UCSD-AML1 (cell line): Measurements from ENCODE around the gene CLIC4.
"Not testable (repeated sequence)": the region's sequence is repeated elsewhere in the genome, so short reads cannot be mapped to it uniquely, and the experiment has no call there.

Source experiments
- DNase-seq: peaks from one replicate; lab custom pipeline; 2025; ENCODE audit not compliant: unreplicated experiment; lab: John Stamatoyannopoulos, UW

The CLIC4 gene

DNA sequence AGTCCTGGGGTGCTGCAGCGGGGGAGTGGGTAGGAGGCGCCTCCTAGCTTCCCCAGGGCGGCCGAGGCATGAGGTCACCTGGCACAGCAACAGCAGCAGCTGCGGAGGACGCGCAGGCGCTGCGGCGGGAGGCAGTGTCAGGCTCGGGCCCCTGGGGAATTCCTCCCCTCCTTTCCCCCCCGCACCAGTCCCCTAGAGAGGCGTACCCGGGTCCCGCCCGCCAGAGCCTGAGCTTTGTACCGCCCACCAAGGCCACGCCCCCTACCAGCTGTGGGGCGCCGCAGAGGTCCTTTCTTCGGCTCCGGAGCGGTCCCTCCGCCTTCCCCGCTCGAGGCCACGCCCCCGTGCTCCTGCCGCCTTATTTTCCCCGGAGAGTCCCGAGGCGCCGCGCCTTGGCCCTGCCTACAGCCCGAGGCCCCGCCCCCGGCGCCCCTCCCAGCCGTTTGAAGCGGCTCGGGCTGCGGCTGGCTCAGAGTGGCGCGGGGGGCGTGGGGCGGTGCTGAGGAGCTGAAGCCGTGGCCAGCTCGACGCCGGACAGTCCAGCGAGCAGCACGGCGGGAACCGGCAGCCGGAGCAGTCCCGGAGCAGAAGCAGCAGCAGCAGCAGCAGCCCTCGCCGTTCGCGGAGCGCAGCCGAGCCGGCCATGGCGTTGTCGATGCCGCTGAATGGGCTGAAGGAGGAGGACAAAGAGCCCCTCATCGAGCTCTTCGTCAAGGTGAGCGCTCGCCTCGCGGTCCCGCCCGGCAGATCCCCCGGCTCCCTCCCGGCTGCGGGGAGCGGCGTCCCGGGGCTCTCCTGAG is at the start of gene CLIC4:
TSS of gene CLIC4 (plus strand) at position 537 of the 800 bp plus-strand sequence. CDS start at position 644, 107 bp downstream.
- peak; percentile 100 for DNase-seq

GRCh38 chr1:24696041-24696755 is 49.0 kb upstream of the CLIC4 start:
- no peak for DNase-seq

DNA sequence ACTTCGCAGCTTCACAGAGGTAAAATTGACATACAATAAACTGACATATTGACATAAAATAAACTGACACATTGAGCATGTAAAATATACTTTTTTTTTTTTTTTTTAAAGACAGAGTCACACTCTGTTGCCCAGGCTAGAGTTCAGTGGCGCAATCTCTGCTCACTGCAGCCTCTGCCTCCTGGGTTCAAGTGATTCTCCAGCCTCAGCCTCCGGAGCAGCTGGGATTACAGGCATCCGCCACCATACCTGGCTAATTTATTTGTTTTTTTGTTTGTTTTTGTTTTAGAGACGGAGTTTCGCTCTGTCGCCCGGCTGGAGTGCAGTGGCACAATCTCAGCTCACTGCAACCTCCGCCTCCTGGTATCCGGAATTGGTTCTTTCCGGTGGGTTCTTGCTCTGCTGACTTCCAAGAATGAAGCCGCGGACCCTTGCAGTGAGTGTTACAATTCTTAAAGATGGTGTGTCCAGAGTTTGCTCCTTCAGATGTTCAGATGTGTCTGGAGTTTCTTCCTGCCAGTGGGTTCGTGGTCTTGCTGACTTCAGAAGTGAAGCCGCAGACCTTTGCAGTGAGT is 48.4 kb upstream of the CLIC4 start:
- no peak for DNase-seq

- DNase-seq = not testable (repeated sequence)
These were observed 47.7 kb upstream of the CLIC4 start for GRCh38 chr1:24697453-24698001.

- not testable (repeated sequence) for DNase-seq
These were observed 46.9 kb upstream of the CLIC4 start for GRCh38 chr1:24698326-24698725.

DNA sequence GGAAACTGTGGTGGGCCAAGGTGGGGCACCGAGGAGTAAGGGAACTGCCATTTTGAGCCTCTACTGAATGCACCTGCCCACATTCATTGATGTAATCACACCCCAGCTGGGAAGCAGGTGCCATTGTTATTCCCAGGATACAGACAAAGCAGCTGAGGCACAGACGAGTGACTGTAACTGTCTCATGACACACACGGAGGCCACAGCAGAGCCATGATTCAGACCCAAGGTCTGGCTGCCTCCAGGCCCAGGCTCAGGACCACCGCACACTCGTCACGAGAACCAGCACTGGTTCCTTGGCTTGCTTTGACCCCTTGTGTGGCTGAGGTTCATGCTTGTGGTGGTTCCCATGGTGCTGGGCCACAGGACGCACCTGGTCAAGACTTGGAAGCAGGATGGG is 45.6 kb upstream of the CLIC4 start:
- no peak for DNase-seq

GRCh38 chr1:24702511-24703293 is 42.5 kb upstream of the CLIC4 start:
- no peak for DNase-seq

DNA sequence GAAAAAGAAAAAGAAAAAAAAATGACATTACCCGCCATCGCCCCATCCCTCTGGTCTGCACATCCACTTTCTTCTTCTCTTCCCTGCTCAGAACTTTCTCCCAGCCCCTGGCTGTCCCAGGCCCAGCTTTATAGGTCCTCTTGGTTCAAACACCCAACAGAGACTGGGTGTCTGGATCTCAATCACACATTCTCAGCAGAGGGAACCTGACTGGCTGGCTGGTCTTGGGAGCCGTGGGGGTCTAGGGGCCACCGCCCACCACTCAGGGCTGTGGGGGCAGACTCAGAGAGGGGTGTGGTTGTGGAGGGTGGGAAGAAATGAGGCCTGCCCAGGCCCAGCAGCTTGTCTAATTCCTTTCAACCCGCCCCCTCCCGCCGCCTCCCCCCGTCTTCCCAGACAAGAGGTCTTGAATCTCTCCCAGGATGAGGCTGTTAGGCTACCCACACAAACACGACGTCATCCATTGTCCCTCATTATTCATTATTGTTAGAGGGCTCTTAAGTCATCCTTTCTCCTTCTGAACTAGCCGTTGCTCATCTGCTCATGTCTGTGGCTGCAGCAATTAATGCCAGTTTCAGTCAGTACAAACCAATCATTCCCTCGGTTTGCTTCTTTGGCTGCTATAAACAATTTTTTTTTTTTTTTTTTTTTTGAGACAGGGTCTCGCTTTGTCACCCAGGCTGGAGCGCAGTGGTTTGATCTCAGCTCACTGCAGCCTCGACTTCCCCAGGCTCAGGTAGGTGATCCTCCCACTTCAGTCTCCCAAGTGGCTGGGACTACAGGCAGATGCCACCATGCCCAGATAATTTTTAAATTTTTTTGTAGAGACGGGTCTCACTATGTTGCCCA is 40.6 kb upstream of the CLIC4 start:
- DNase-seq = no peak

DNA sequence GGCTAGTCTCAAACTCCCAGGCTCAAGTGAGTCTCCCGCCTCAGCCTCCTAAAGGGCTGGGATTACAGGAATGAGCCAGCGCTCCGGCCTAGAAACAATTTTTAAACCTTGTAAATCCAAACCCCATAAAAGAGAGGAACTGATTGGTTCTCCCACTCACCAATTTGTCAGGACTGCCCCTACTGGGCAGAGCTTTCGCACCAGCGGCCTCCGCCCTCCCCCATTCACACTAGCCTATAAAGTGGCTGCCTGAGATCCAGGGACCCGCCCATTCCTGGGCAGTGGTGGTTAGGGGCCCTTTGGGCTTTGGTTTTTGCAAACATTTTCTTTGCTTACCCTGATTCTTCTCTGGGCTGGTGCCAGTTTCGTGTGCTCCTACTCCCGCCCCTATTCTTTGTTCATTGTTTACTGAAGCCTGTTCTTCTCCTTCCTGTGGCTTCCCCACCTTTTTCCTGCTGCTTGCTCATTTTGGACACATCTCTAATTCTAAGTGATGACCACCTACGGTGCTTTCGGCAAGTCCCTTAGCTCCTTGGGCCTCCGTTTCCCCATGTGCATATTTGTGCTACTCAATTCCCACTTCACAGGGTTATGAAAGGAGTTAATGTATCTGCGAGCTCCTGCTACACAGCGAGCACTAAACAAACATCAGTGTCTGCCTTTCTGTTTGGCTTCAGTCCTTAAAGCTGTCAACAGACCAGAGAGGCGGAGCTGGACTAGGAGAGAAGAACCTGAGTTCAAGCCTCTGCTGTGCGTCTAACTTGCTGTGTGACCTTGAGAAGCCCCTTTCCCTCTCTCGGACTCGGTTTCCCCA is 39.8 kb upstream of the CLIC4 start:
- peak; percentile 84 for DNase-seq

DNA sequence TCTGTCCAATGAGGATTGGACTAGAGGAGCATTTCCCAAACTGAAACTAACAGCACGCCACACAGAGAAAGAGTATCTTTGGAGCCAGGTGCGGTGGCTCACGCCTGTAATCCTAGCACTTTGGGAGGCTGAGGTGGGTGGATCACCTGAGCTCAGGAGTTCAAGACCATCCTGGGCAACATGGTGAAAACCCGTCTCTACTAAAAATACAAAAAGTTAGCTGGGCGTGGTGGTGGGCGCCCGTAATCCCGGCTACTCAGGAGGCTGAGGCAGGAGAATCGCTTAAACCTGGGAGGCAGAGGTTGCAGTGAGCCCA is 39.2 kb upstream of the CLIC4 start:
- DNase-seq = not testable (repeated sequence)

DNA sequence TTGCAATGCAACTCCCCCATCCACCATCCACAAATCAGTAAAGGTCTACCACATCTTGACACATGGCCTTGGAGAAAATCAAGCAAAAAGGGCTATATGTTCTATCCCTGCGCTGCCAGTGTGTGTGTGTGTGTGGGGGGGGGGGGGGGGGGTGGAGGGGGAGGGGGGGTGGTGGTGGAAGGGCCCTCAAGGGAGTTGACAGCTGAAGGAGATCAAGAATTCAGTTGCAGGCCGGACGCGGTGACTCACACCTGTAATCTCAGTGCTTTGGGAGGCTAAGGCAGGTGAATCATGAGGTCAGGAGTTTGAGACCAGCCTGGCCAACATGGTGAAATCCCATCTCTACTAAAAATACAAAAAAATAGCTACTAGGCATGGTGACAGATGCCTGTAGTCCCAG is 37.6 kb upstream of the CLIC4 start:
- no peak for DNase-seq

- no peak for DNase-seq
These were observed 36.3 kb upstream of the CLIC4 start for GRCh38 chr1:24708938-24709337.

DNA sequence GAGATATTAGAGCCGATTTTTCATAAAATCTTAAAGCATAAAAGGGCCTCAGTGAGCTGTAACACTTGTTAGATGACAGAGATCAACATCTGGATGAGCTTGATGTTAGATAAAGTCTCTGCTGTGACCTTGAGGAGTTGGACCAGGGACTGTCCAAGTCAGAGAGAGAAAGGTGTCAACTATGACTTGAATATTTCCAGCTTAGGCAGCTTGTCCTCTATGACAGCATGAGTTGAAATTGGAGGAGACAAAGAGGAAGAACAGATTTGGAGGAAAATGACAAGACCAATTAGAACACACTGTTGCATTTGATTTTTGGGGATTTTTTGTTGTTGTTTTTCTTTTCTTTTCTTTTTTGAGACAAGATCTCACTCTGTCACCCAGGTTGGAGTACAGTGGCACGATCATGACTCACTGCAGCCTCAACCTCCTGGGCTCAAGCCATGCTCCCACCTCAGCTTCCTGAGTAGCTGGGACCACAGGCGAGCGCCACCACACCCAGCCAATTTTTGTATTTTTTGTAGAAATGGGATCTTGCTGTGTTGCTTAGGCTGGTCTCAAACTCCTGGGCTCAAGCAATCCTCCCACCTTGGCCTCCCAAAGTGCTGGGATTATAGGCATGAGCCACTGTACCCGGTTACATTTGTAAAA is 35.3 kb upstream of the CLIC4 start:
- DNase-seq = no peak

DNA sequence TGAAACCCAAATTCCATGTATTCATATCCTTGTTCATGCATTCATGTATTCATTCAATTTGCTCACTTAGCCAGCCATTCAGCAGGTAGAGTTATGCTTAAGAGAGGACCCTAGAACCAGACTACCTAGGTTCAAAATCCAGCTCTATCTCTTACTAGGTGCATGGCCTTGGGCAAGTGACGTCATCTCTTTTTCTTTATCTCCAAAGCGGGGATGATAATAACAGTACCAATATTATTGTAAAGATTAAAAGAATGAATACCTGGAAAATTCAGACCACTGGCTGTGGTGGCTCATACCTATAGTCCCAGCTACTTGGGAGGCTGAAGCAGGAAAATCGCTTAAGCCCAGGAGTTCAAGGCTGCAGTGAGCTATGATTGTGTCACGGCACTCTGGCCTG is 33.9 kb upstream of the CLIC4 start:
- no peak for DNase-seq

GRCh38 chr1:24713176-24713575 is 32.1 kb upstream of the CLIC4 start:
- DNase-seq = no peak

GRCh38 chr1:24713736-24714135 is 31.5 kb upstream of the CLIC4 start:
- DNase-seq = no peak

- DNase-seq = no peak
These were observed 30.3 kb upstream of the CLIC4 start for GRCh38 chr1:24714859-24715520.

DNA sequence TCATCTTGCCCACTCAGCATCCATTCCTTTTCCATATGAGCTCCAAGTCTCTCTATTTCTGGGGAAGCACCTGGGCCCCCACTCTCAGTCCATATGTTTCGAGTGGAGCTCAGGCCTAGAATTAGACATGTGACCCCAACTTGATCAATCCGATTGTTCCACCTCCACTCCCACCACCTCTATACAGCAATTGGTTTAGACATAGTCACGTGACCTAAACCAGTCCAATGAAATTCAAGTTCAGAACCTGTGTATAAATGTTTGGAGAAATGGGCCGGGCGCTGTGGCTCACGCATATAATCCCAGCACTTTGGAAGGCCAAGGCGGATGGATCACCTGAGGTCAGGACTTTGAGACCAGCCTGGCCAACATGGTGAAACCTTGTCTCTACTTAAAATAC is 29.6 kb upstream of the CLIC4 start:
- no peak for DNase-seq
